PC-9 (cell line): Measurements from ENCODE around the gene DET1.

Experiments
- EZH2 ChIP-seq: fragments of 200-600 bp; sonication (generic); IDR thresholded peaks from 2 replicates; pipeline ENCODE4 v1.8.0; 2017; ENCODE audit warnings: antibody characterized with exemption, low read depth
- TF ChIP-seq, protein P1 (sequence below): fragments of 200-600 bp; sonication (generic); conservative IDR thresholded peaks from 2 replicates; pipeline ENCODE4 v1.6.1; 2017; ENCODE audit warnings: mixed run types, antibody characterized with exemption, mild to moderate bottlenecking, moderate library complexity

DNA sequence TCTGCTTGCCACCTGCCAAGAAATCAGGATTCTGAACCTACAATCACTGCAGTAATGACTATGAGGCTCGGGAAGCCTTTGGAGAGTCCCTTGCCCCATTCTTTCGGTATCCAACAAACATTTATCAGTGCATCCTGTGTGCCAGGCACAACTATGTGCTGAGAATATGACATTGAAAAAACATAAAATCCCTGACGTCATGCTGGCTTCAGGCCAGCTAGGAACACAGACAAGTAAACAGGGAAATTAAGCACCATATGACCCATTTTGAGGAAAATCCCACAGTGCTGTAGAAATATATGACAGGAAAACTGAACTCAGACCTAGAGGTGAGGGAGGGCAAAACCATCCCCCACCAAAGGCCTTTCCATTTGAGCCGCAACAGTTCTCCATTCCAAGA, 34.1 kb upstream of the DET1 start:
- TF ChIP-seq, protein P1, sequence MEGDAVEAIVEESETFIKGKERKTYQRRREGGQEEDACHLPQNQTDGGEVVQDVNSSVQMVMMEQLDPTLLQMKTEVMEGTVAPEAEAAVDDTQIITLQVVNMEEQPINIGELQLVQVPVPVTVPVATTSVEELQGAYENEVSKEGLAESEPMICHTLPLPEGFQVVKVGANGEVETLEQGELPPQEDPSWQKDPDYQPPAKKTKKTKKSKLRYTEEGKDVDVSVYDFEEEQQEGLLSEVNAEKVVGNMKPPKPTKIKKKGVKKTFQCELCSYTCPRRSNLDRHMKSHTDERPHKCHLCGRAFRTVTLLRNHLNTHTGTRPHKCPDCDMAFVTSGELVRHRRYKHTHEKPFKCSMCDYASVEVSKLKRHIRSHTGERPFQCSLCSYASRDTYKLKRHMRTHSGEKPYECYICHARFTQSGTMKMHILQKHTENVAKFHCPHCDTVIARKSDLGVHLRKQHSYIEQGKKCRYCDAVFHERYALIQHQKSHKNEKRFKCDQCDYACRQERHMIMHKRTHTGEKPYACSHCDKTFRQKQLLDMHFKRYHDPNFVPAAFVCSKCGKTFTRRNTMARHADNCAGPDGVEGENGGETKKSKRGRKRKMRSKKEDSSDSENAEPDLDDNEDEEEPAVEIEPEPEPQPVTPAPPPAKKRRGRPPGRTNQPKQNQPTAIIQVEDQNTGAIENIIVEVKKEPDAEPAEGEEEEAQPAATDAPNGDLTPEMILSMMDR = no peak
- no peak for TF ChIP-seq EZH2
